8988T (cell line): ENCODE data around the gene OR2F2.

Experiments
- DNase-seq: peaks from one replicate; pipeline ENCODE4 v3.0.0; 2011

OR2F2 gene

GRCh38 chr7:143979998-143980397 is 45.0 kb downstream of the OR2F2 start:
- no peak for DNase-seq

- DNase-seq: no peak
These were observed 45.9 kb downstream of the OR2F2 start for GRCh38 chr7:143980746-143981510.

GRCh38 chr7:143983960-143984359 is 48.9 kb downstream of the OR2F2 start:
- DNase-seq: no peak
